ENCODE results near the gene PJA2.

Gene PJA2

GRCh38 chr5:109407913-109408312 lies 1.9 kb downstream of the PJA2 start:
- no peak for DNase-seq

DNA sequence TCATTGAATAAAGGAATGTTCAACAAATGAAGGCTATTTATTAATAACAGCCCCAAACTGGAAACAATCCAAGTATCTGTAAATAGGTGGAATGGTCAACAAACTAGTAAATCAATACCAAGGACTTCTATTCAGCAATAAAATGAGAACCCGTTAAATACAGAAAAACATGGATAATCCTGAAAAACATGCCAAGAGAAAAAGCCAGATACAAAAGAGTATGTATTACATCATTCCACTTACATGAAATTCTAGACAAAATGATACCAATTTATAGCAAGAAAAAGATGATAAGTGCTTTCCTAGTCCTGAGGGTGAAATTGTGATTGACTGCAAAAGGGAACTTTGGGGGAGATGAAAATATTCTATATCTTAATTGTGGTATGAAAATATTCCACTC lies 3.1 kb downstream of the PJA2 start:
- no peak for DNase-seq

GRCh38 chr5:109404428-109404960 lies 5.3 kb downstream of the PJA2 start:
- no peak for DNase-seq

- no peak for DNase-seq
These were observed 6.3 kb downstream of the PJA2 start for GRCh38 chr5:109403469-109403868.

- no peak for DNase-seq
These were observed 10.5 kb downstream of the PJA2 start for GRCh38 chr5:109399092-109399759.

GRCh38 chr5:109396965-109397364 lies 12.8 kb downstream of the PJA2 start:
- no peak for DNase-seq

GRCh38 chr5:109394806-109395205 lies 15.0 kb downstream of the PJA2 start:
- no peak for DNase-seq

- DNase-seq: no peak
These were observed 19.6 kb downstream of the PJA2 start for GRCh38 chr5:109390188-109390587.

- no peak for DNase-seq
These were observed 21.4 kb downstream of the PJA2 start for GRCh38 chr5:109388407-109388806.

GRCh38 chr5:109387408-109387974 lies 22.3 kb downstream of the PJA2 start:
- DNase-seq: no peak

GRCh38 chr5:109378095-109378494 lies 31.7 kb downstream of the PJA2 start:
- no peak for DNase-seq

DNA sequence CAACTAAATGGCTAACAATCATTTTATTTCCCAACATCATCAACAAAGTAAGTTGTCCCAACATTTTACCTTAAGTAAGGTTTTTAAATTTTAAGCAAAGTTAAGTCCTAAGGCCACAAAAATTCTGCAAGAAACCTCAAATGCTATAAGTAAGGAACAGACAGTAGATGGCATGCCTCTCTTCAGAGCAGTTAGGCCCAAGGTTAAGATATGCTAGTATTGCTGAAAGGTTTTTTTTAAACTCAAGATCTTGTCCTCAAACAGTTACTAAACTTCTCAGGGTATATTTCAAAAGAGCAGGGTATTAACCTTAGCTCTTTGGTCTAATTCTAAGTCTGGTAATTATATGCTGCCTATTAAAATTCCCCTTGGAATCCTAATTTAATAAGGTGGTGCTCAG lies 35.1 kb downstream of the PJA2 start:
- DNase-seq: no peak

- DNase-seq: no peak
These were observed 35.8 kb downstream of the PJA2 start for GRCh38 chr5:109373932-109374331.

- no peak for DNase-seq
These were observed 39.4 kb downstream of the PJA2 start for GRCh38 chr5:109370343-109370742.

DNA sequence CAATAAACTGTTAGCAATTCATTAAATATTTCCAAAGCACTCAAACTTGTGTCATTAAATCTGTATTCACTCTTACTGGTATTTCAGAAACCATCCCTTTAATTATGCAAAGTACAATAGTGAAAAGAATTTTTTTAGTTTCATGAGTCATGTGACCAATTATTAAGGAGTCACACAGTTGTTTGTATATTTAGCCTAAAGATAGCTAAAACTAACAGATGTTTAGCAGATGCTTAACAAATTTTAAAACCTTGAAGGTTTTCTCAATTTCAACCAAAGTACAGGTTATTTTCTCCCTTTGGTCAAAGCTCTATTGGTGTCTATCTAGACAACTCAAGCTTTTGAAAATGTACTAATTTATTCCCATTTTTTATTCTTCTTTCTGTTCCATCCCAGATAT lies 44.1 kb downstream of the PJA2 start:
- DNase-seq: no peak

DNA sequence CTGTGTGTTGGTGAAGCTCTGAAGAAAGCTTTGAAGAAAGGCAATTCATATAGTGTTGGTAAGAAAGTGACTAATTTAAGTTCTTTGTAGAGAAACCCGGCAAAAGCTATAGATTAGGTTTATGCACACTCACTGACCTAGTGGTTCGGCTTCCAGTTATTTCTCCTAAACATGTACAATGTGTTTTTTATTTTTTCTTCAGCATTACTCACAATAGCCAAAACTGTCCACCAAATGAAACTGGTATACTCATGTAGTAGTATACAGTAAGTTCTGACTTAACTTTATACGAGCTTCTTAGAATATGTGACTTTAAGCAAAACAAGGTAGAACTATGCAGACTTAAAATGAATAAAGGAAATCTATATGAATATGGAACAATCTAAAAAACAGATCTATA lies 44.8 kb downstream of the PJA2 start:
- no peak for DNase-seq

DNA sequence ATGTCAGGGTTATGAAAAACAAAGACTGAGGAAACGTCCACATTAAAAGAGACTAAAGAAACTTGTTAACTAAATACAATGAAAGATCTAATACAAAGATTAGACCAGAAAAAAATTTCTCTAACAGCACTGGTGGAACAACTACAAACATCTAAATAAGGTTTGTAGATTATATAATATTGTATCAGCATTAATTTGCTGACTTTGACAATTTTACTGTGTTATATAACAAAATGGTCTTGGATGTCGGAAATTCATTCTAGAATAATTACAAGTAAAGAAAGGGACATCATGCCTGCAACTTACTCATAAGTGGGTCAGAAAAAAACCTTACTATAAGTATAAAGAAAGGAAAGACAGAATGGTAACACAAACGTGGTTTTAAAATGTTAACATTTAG lies 50.1 kb downstream of the PJA2 start:
- no peak for DNase-seq

- DNase-seq: no peak
These were observed 52.0 kb downstream of the PJA2 start for GRCh38 chr5:109357807-109358206.

GRCh38 chr5:109354761-109355160 lies 55.0 kb downstream of the PJA2 start:
- no peak for DNase-seq

- DNase-seq: no peak
These were observed 57.5 kb downstream of the PJA2 start for GRCh38 chr5:109351988-109352864.

DNA sequence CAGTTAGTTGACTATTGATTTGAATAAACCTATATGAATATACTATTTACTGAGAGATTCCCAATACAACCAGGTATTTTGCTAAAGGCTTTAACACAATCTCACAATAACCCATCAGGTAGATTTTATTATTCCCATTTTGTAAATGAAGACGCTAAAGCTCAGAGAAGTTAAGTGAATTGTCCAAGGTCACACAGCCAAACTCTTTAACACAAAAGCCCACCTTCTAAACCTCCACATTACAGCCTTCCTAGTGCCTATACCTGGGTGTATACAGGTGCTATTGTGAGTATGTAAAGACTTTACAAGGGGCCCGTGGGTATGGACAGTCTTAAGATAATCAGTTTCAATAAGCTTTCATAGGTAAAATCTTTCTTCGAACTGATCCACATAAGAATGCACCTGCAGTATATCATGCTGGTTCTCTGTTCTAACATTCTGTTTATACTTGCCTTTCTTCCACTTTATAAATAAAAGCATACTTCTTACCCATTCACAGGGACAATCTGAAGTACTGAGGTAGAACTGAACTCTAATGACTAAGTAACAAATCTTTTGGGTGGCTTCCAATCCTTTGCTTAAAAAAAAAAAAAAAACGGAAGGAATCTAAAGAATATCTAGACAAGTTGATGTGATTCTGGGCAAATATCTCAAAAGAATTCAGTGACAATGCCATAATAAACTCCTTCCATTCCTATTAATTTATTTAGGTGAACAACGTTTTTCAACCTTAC lies 59.1 kb downstream of the PJA2 start:
- DNase-seq: no peak

GRCh38 chr5:109349388-109349787 lies 60.4 kb downstream of the PJA2 start:
- DNase-seq: no peak

DNA sequence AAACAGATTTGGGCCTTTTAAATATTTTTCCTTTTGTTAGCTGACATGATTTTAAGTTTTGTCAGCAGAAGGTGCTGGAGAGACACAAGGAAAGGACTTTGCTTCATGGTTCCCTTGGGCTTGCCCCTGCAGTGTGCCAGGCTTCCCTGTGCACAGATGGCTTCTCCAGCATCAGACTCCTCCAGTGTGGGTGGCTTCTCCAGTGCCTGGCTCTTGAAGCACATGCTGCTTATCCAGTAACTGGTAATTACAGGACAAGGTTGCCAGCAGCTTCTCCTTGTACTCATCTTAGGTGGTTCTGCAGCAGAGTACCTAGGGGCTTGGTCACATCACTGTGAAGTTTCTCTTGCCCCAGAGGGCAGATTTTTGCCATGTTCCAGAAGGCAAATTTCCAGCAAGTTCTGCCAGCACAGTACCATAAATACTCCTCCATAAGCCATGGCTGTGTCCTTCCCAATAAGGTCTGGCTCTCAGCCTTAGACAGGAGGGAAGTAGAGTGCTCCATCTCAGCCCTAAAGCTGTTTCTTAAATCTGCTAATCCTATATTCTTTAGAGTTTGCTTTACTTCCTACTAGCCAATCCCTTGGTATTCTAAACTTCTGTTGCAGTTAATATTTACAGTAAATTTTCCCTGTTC lies 62.4 kb downstream of the PJA2 start:
- no peak for DNase-seq

All from NCI-H1092 treated with DMSO at 0.1 percent for 48 hours (cell line).